Testis (tissue), 3 donors: Measurements from ENCODE around the gene MYG1. TPM values are rescaled to one million over a fixed set of nuclear protein-coding genes. Genes with fewer than 3 reads are reported as not detected.

Experiments
- DNase-seq: peaks from one replicate; pipeline ENCODE4 v3.0.0-alpha.2; 2019
- H3K27ac ChIP-seq, 2 donors: fragments of 200-600 bp; sonication (generic); one replicate each; pipeline ENCODE4 v1.5.1; 2019
- H3K27me3 ChIP-seq: fragments of 200-600 bp; sonication (generic); one replicate; pipeline ENCODE4 v1.5.1; 2019
- H3K36me3 ChIP-seq: fragments of 200-600 bp; sonication (generic); one replicate; pipeline ENCODE4 v1.5.1; 2017; ENCODE audit warnings: low read depth; ENCODE audit errors: missing control alignments
- H3K4me1 ChIP-seq: fragments of 200-600 bp; sonication (generic); one replicate; pipeline ENCODE4 v1.5.1; 2019
- H3K4me3 ChIP-seq, 2 donors: fragments of 200-600 bp; sonication (generic); one replicate each; pipeline ENCODE4 v1.5.1; 2017 to 2019
- H3K9me3 ChIP-seq: fragments of 200-600 bp; sonication (generic); one replicate; pipeline ENCODE4 v1.5.1; 2017
- CTCF ChIP-seq, 3 experiments: fragments of 450-650 bp in 2 of 3; fragments of 200-600 bp in 1 of 3; sonication (generic) in 1 of 3; IDR thresholded peaks; one replicate each; pipeline ENCODE4 v1.5.1; 2016 to 2019; ENCODE audit warnings: antibody characterized with exemption in 3 of 3, mild to moderate bottlenecking in 2 of 3, moderate library complexity in 1 of 3
- POLR2A ChIP-seq: fragments of 450-650 bp; IDR thresholded peaks from one replicate; pipeline ENCODE4 v1.6.1; 2017; ENCODE audit warnings: antibody characterized with exemption, mild to moderate bottlenecking, moderate library complexity
- WGBS, 2 donors: methylation state at CpG; one replicate each; pipeline ENCODE4 v1.1.5; 2018; 5-methylcytosine and 5-hydroxymethylcytosine counted together
- intact Hi-C: fragments of 100-400 bp; cut with DNase I; formaldehyde crosslinking; loops from one replicate; pipeline ENCODE4 v1.15.1; 2023; ENCODE audit warnings: low total_unique reads
- polyA plus RNA-seq: library from polyadenylated mRNA; stranded (reverse); fragments of 350-450 nt; fragmentation: Illumina TruSeq; extraction: RNeasy Lipid Tissue Mini Kit (QIAGEN cat#74804); gene quantifications from one replicate; pipeline ENCODE4 v1.2.3, GENCODE V29; 2014; ENCODE audit warnings: low read depth, low replicate concordance; ENCODE audit not compliant: insufficient read depth
- total RNA-seq, 2 donors: library from RNA; depleted of rRNA; stranded (reverse); fragments of >200 nt; gene quantifications; one replicate each; pipeline ENCODE4 v1.2.3, GENCODE V29; 2016

Gene MYG1
- total and polyA plus RNA-seq, 3 donors from 2014 or later: 106 to 287 (median 117) TPM

DNA sequence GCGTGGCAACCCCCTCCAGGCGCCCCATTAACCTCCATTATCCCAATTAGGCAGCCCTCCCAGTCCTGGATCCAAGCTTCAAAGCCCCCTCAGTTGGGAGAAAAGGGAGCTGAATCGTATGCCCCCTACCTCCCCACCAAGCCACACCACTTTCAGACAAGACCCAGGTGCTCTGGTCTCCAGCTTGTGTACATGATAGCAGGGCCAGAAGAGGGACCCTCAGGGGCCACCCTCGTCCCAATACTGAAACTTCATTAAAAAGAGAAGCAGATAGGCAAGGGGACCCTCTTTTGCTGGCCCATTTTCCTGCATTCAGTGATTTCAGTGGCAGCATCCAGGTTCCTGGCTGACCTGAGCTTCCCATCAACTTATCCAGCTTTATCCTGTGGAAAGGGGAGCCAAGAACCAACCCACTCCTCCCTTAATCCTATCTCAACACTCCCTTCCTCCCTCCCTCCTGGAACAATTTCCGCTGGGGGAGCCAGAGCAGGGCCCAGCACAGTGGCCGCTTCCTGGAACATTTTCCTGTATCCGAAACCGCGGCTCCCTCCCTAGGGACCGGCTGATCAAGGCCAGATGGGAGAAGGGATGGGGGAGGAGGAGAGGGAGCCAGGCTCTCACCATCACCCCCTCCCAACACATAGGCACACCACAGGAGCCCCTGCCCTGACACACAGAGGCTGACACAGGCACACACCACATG, 46.1 kb downstream of the MYG1 start:
- no peak for TF ChIP-seq POLR2A
- TF ChIP-seq CTCF (IDR thresholded peaks at IDR 0.05): no peak
- peaks cover 8% of the 10 kb centered on the region for H3K4me1 ChIP-seq
- H3K9me3 ChIP-seq: no peaks in the 10 kb centered on the region
- H3K36me3 ChIP-seq: no peaks in the 10 kb centered on the region
- intact Hi-C loops: no loop called here
- no peaks in the 10 kb centered on the region for H3K27me3 ChIP-seq
- H3K27ac ChIP-seq: peak overlapping the region in 1 of 2 donors; percentile 73
- no peak overlapping the region for H3K4me3 ChIP-seq
- DNase-seq: no peak
- WGBS, 2 donors: 18 to 41% methylated on average over 6 to 10 of the region's 10 CpGs

- intact Hi-C loops: no loop called here
- 89 to 92% methylated on average over 1 of the region's 1 CpG for WGBS, 2 donors
Measured at GRCh38 chr12:53346491-53346890, 47.0 kb downstream of the MYG1 start.

DNA sequence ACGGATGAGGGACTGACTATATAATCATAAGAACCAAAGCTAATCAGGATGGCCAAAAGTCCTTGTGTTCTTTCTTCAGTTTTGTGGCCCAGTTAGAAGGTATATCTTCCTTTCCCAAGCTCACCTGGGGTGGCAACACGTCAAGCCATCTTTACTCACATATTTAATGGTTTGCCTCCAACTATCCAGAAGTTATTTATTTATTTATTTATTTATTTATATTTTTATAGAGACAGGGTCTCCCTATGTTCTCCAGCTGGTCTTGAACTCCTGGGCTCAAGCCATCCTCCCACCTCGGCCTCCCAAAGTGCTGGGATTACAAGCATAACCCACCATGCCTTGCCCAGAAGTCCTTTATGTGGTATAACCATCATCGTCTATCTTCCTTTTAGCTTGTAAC, 48.4 kb downstream of the MYG1 start:
- TF ChIP-seq POLR2A (no peak), CTCF (IDR thresholded peaks at IDR 0.05) (no peak)
- H3K27me3 ChIP-seq: no peaks in the 10 kb centered on the region
- no peaks in the 10 kb centered on the region for H3K36me3 ChIP-seq
- no peaks in the 10 kb centered on the region for H3K9me3 ChIP-seq
- no peak overlapping the region for H3K4me3 ChIP-seq
- 88 to 92% methylated on average over 4 of the region's 4 CpGs for WGBS, 2 donors
- DNase-seq: no peak
- intact Hi-C loops: no loop called here
- H3K4me1 ChIP-seq: peaks cover 8% of the 10 kb centered on the region
- H3K27ac ChIP-seq: no peak overlapping the region

More at GRCh38 chr12:53346491-53346890, 47.0 kb downstream of the MYG1 start:
- H3K4me3 ChIP-seq: no peak overlapping the region
- no peak for DNase-seq
- no peak overlapping the region for H3K27ac ChIP-seq
- no peaks in the 10 kb centered on the region for H3K9me3 ChIP-seq
- H3K27me3 ChIP-seq: no peaks in the 10 kb centered on the region
- peaks cover 8% of the 10 kb centered on the region for H3K4me1 ChIP-seq
- TF ChIP-seq CTCF (IDR thresholded peaks at IDR 0.05) (no peak), POLR2A (no peak)
- H3K36me3 ChIP-seq: no peaks in the 10 kb centered on the region

DNA sequence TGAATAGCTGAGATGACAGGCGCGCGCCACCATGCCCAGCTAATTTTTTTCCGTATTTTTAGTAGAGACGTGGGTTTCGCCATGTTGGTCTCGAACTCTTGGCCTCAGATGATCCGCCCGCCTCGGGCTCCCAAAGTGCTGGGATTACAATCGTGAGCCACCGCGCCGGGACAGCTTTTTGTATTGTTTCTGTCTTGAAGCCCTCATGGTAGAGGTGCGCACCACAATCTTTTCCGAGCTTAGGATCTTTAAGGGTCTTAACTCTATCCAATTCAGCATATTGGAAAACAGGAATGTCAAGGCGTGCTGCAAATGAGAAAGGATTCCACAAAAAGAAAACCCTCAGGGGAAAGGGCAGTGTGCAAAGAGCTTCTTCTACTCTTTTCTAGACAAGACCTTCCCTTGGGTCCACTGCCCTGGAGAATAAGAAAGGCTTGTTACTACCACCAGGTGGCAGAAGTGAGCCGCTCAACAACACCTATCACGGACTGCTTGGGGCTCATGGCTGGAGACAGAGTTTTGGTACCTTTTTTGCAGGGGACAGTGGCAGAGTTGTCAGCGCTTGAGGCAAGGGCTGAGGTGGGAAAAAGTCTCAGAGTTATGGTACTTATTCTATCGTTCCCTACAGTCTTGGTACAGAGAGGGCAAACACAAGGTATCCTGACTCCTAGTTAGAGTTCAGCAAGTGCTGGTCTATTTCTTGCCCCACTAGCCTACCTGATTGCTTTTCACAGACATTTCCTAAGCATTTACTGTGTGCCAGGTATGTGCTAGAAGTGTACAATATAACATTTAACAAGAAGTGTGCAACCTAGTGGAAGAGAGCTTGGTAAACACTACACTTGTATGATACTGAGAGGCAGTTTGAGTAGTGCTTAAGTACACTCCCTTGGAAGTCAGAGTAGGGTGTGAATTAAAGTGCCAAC, 53.1 kb downstream of the MYG1 start:
- no peaks in the 10 kb centered on the region for H3K27me3 ChIP-seq
- no peak overlapping the region for H3K27ac ChIP-seq
- H3K9me3 ChIP-seq: no peaks in the 10 kb centered on the region
- no peak for TF ChIP-seq POLR2A
- peak; percentile 89 to 95 (median 94) for TF ChIP-seq CTCF (IDR thresholded peaks at IDR 0.05)
- intact Hi-C loops: loop anchor here (5.0 kb wide), 1 partner anchor 70 kb away; the partner anchor contains the start of gene AMHR2
- no peaks in the 10 kb centered on the region for H3K36me3 ChIP-seq
- no peak overlapping the region for H3K4me3 ChIP-seq
- DNase-seq: peak; percentile 93
- 44 to 55% methylated on average over 21 of the region's 21 CpGs for WGBS, 2 donors
- no peaks in the 10 kb centered on the region for H3K4me1 ChIP-seq
